PFSK-1 (cell line): ENCODE measurements around the gene CLDN14.

Experiments
- FOXP2 ChIP-seq: optimal IDR thresholded peaks from 2 replicates; pipeline ENCODE3; 2011; ENCODE audit warnings: borderline replicate concordance, control low read depth, inconsistent platforms; ENCODE audit not compliant: insufficient read depth; ENCODE audit errors: extremely low read length, extremely low read depth
- POLR2AphosphoS5 ChIP-seq: IDR thresholded peaks from 2 replicates; pipeline ENCODE4 v1.6.1; 2012; ENCODE audit warnings: low read depth, mild to moderate bottlenecking, control low read depth, low read length, moderate library complexity
- SIN3A ChIP-seq: IDR thresholded peaks from 2 replicates; pipeline ENCODE4 v1.6.1; 2012; ENCODE audit warnings: mild to moderate bottlenecking, low read length, moderate library complexity, borderline replicate concordance; ENCODE audit not compliant: insufficient read depth
- TAF1 ChIP-seq: IDR thresholded peaks from 2 replicates; pipeline ENCODE4 v1.6.1; 2012; ENCODE audit warnings: low read length, control low read depth, borderline replicate concordance; ENCODE audit not compliant: insufficient read depth
- TF ChIP-seq, protein P1 (sequence below), 2 experiments: IDR thresholded peaks; 2 replicates each; pipeline versions ENCODE4 v1.6.1 to v1.8.0; 2011 to 2012; ENCODE audit warnings: low read depth in 2 of 2, low read length in 2 of 2, control low read depth in 1 of 2, inconsistent platforms in 1 of 2, mild to moderate bottlenecking in 1 of 2, moderate library complexity in 1 of 2; ENCODE audit not compliant: insufficient read depth in 1 of 2

DNA sequence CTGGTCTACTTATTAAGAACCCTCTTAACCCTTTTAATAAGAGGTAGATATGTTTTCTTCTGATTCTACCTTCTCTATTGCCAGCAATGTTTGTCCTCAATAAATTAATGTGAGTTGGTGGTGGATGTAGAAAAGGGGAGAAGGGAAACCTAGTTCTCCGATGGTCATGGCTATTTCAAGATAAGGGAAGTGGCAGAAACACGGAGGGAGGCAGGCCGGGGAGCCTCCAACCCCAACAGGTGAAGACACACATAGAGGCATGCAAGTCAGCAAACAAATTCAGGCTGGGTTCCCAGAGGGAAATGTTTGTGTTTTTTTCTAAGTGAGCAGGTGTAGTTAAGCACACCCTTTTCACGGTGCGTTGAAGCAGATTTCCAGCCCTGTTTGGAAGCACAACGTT is 31.0 kb upstream of the CLDN14 start:
- TF ChIP-seq, protein P1, sequence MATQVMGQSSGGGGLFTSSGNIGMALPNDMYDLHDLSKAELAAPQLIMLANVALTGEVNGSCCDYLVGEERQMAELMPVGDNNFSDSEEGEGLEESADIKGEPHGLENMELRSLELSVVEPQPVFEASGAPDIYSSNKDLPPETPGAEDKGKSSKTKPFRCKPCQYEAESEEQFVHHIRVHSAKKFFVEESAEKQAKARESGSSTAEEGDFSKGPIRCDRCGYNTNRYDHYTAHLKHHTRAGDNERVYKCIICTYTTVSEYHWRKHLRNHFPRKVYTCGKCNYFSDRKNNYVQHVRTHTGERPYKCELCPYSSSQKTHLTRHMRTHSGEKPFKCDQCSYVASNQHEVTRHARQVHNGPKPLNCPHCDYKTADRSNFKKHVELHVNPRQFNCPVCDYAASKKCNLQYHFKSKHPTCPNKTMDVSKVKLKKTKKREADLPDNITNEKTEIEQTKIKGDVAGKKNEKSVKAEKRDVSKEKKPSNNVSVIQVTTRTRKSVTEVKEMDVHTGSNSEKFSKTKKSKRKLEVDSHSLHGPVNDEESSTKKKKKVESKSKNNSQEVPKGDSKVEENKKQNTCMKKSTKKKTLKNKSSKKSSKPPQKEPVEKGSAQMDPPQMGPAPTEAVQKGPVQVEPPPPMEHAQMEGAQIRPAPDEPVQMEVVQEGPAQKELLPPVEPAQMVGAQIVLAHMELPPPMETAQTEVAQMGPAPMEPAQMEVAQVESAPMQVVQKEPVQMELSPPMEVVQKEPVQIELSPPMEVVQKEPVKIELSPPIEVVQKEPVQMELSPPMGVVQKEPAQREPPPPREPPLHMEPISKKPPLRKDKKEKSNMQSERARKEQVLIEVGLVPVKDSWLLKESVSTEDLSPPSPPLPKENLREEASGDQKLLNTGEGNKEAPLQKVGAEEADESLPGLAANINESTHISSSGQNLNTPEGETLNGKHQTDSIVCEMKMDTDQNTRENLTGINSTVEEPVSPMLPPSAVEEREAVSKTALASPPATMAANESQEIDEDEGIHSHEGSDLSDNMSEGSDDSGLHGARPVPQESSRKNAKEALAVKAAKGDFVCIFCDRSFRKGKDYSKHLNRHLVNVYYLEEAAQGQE (IDR thresholded peaks at IDR 0.05; ENCODE audit: insufficient read depth in 1 of 2, low read depth in 2 of 2, low read length in 2 of 2) = no peak
- TF ChIP-seq POLR2AphosphoS5 = no peak
- no peak for TF ChIP-seq TAF1
- no peak for TF ChIP-seq SIN3A
- no peak for TF ChIP-seq FOXP2
